ENCODE results near the gene CNKSR1.

DNA sequence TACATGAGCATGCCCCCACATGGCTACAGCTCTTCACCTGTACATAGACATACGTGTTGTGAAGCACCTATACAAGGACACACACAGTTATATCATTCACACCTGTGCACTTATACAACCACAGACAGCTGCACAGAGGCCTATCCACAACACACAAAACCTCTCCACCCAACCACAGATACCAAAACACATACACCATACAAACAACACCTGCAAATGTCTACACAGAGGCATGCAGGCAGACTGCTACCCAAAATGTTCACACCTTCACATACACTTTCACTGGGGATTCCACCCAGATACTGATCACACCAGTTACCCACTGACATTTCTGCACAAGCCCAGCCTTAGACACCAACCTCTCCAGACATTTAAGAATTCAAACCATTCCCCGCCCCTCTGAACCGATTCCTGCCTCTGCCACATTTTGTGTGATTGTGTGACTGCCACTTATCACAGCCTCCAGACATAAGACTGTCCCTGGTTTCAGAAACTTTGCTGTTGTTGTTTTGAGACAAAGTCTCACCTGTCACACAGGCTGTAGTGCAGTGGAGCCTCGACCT, 10.5 kb upstream of the CNKSR1 start:
- TF ChIP-seq GATA2 (IDR thresholded peaks at IDR 0.05; ENCODE audit: low read depth, low read length) (no peak), GATA3 (IDR thresholded peaks at IDR 0.05; ENCODE audit: low read depth, low read length) (no peak)
